Right lobe of liver (tissue), 6 donors: ENCODE measurements around the gene MED27. TPM values are rescaled to one million over a fixed set of nuclear protein-coding genes. Genes with fewer than 3 reads are reported as not detected.

Source experiments
- ATAC-seq, 4 donors: fragments of 200-7000 bp; cut with Tn5 transposase; one replicate each; pipeline ENCODE4 v1.9.1; 2020; ENCODE audit warnings: mild to moderate bottlenecking in 4 of 4, moderate library complexity in 4 of 4
- DNase-seq, 3 donors: peaks; one replicate each; pipeline ENCODE4 v3.0.0-alpha.2; 2020
- H3K27ac ChIP-seq, 3 donors: fragments of 200-600 bp; one replicate each; pipeline ENCODE4 v1.8.0; 2022
- H3K27me3 ChIP-seq, 2 donors: fragments of 200-600 bp; one replicate each; pipeline ENCODE4 v1.8.0; 2022
- H3K36me3 ChIP-seq, 4 donors: fragments of 200-600 bp; sonication (generic) in 1 of 4; one replicate each; pipeline versions ENCODE4 v1.5.1 to v1.8.0; 2017 to 2022; ENCODE audit warnings: control low read depth in 1 of 4
- H3K4me1 ChIP-seq, 4 donors: fragments of 200-600 bp; sonication (generic) in 1 of 4; one replicate each; pipeline versions ENCODE4 v1.5.1 to v1.8.0; 2017 to 2022; ENCODE audit warnings: control low read depth in 1 of 4
- H3K4me3 ChIP-seq, 3 donors: fragments of 200-600 bp; one replicate each; pipeline ENCODE4 v1.8.0; 2022
- H3K9me3 ChIP-seq, 4 donors: fragments of 200-600 bp; sonication (generic) in 1 of 4; one replicate each; pipeline versions ENCODE4 v1.5.1 to v1.8.0; 2017 to 2022; ENCODE audit warnings: control low read depth in 1 of 4
- POLR2A ChIP-seq: fragments of 450-650 bp; IDR thresholded peaks from one replicate; pipeline ENCODE4 v1.6.1; 2017; ENCODE audit warnings: antibody characterized with exemption, mild to moderate bottlenecking
- WGBS: methylation state at CpG from one replicate; pipeline ENCODE4 v1.1.6; 2018; ENCODE audit warnings: low coverage, low lambda C conversion rate; ENCODE audit not compliant: insufficient coverage; ENCODE audit errors: missing lambda C conversion rate; 5-methylcytosine and 5-hydroxymethylcytosine counted together
- intact Hi-C, 2 donors: fragments of 100-400 bp; cut with DNase I; formaldehyde crosslinking; loops; one replicate each; pipeline versions ENCODE4 v1.11.2 to v1.14.1; 2022
- total RNA-seq, 6 experiments: library from RNA; depleted of rRNA in 2 of 6; stranded (reverse); fragments of >200 nt in 2 of 6; fragmentation: NEBNext Ultra II Directional in 3 of 6; extraction: Animal tissue kit (Norgen Biotek cat#: 25700) in 3 of 6; gene quantifications; one replicate each; pipeline versions ENCODE4 v1.1.0 to v1.2.4, GENCODE V29; 2016 to 2023
- TF ChIP-seq, protein P1 (sequence below), 4 donors: fragments of 200-600 bp in 3 of 4; fragments of 450-650 bp in 1 of 4; IDR thresholded peaks; one replicate each; pipeline versions ENCODE4 v1.5.1 to v1.8.0; 2016 to 2022; ENCODE audit warnings: antibody characterized with exemption in 4 of 4, mild to moderate bottlenecking in 2 of 4
- donor health status: DM: no; HTN: yes; CAD: no.
- donor health status: DM: no; HTN: no; CAD: no.
- donor health status: DM: no; HTN: no; CAD: no.
- donor health status: DM: no; HTN: yes; CAD: no.
- donor health status: DM: no; HTN: yes; CAD: no.

The MED27 gene
- total RNA-seq, 6 experiments from 2014 or later = 4.6 to 7.3 (median 6.1) TPM

DNA sequence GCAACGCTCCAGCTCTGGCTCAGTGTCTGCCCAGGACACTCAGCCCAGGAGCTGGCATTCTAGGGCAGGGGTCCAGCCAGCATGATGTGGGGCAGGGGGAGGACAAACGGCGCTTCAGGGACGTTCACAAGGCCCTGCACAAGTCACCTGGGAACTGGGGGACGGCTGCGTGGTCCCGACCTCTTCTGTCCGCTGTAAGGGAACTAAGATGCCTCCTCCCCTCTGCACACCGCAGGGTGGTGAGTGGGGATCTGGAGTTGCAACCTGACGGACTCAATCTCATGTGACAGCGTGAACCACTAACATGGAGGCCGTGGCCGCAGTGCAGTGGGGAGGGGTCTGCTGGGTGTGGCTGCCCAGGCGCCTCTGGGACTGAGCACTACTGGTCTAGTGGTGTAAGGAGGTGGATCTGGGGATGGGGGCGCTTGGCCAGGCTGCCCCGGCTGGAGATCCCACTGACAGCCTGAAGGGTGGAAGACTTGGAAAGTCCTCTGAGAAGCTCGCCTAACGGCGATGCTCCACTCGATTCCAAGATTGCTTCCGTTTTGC lies 251.8 kb downstream of the MED27 start:
- DNase-seq (no peak), ATAC-seq (no peak)
- intact Hi-C loops = no loop called here
- H3K9me3 ChIP-seq = no peaks in the 10 kb centered on the region
- 20% methylated on average over 6 of the region's 21 CpGs for WGBS
- TF ChIP-seq, protein P1, sequence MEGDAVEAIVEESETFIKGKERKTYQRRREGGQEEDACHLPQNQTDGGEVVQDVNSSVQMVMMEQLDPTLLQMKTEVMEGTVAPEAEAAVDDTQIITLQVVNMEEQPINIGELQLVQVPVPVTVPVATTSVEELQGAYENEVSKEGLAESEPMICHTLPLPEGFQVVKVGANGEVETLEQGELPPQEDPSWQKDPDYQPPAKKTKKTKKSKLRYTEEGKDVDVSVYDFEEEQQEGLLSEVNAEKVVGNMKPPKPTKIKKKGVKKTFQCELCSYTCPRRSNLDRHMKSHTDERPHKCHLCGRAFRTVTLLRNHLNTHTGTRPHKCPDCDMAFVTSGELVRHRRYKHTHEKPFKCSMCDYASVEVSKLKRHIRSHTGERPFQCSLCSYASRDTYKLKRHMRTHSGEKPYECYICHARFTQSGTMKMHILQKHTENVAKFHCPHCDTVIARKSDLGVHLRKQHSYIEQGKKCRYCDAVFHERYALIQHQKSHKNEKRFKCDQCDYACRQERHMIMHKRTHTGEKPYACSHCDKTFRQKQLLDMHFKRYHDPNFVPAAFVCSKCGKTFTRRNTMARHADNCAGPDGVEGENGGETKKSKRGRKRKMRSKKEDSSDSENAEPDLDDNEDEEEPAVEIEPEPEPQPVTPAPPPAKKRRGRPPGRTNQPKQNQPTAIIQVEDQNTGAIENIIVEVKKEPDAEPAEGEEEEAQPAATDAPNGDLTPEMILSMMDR (IDR thresholded peaks at IDR 0.05) = no peak
- TF ChIP-seq POLR2A = no peak
- no peak overlapping the region for H3K4me3 ChIP-seq
- no peaks in the 10 kb centered on the region for H3K36me3 ChIP-seq
- no peaks in the 10 kb centered on the region for H3K4me1 ChIP-seq
- H3K27me3 ChIP-seq = no peaks in the 10 kb centered on the region
- H3K27ac ChIP-seq = no peak overlapping the region

DNA sequence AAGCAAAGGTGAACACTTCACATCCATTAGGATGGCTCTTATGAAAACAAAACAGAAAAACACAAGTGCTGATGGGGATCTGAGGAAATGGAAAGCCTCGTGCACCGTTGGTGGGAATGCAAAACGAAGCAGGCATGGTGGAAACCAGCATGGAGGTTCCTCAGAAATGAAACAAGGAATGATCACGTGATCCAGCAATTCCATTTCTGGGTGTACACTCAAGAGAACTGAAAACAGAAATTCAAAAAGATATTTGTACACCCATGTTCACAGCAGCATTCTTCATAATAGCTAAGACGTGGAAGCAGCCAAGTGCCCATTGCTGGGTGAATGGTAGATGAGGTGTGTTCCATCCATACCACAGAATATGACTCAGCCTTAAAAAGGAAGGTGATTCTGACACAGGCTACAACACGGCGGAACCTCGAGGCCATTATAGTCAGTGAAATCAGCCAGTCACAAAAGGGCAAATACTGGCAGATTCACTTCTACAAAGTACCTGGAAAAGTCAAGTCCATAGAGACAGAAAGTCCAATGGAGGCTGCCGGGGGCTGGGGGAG lies 252.6 kb downstream of the MED27 start:
- Histone ChIP-seq H3K27ac (no peak overlapping the region), H3K4me1 (no peaks in the 10 kb centered on the region), H3K9me3 (no peaks in the 10 kb centered on the region), H3K27me3 (no peaks in the 10 kb centered on the region), H3K4me3 (no peak overlapping the region), H3K36me3 (no peaks in the 10 kb centered on the region)
- DNase-seq = no peak
- TF ChIP-seq, protein P1 (IDR thresholded peaks at IDR 0.05) = no peak
- no peak for TF ChIP-seq POLR2A
- intact Hi-C loops = no loop called here
- no peak for ATAC-seq
- 58% methylated on average over 8 of the region's 9 CpGs for WGBS

DNA sequence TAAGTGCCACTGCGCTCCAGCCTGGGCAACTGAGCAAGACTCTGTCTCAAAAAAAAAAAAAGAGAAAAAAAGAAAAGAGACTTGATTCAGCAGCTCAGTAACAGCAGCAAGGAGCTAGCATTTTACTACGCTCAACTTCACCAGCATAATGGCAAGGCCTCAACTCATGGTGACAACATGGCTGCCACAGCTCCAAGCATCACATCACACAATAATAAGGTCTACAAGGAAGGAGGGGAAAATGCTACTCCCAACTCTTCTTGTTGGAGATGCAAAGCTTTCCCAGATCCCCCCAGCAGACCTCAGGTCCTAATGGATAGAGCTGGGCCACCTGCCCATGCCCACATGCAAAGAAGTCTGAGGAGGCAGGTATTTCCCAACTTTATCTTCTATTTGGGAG lies 253.6 kb downstream of the MED27 start:
- Histone ChIP-seq H3K9me3 (no peaks in the 10 kb centered on the region), H3K27ac (no peak overlapping the region), H3K4me1 (no peaks in the 10 kb centered on the region), H3K36me3 (no peaks in the 10 kb centered on the region), H3K27me3 (no peaks in the 10 kb centered on the region), H3K4me3 (no peak overlapping the region)
- intact Hi-C loops = no loop called here
- DNase-seq (no peak), ATAC-seq (no peak)
- TF ChIP-seq POLR2A = no peak
- TF ChIP-seq, protein P1 (IDR thresholded peaks at IDR 0.05) = no peak
- WGBS = 93% methylated on average over 2 of the region's 2 CpGs

DNA sequence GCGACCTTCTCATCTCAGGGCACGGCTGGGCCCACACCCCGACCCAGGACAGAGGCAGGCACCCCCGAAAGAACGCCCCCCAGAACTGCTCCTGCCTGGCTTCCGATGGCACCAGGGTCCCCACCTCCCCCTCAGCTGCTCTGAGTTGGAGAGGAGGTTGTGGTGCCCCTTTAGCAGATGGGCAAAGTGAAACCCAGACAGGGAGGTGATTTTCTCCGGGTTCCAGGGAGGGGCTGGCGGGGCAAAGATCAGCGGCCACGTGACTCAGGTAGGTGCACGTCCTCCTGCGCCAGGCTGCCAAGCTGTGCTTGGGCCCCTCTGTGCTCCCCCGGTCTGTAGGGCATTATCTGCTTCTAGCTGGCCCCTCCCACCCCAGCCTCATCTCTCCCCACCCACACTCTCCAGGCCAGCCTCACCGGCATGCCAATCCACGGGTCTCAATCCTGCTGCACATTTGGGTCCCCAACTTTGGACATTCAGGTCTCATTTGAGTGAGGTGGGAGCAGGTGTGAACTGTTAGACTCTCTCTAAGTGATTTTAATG lies 254.6 kb downstream of the MED27 start:
- H3K4me3 ChIP-seq = no peak overlapping the region
- 72% methylated on average over 8 of the region's 15 CpGs for WGBS
- ATAC-seq = no peak

More for the DNA sequence above, 254.6 kb downstream of the MED27 start:
- no peaks in the 10 kb centered on the region for H3K9me3 ChIP-seq
- DNase-seq = no peak
- H3K27me3 ChIP-seq = no peaks in the 10 kb centered on the region
- H3K27ac ChIP-seq = no peak overlapping the region
- H3K36me3 ChIP-seq = no peaks in the 10 kb centered on the region
- intact Hi-C loops = no loop called here
- TF ChIP-seq POLR2A = no peak
- TF ChIP-seq, protein P1 (IDR thresholded peaks at IDR 0.05) = no peak
- no peaks in the 10 kb centered on the region for H3K4me1 ChIP-seq
